Endothelial cell (in vitro differentiated cells): ENCODE measurements around the gene FCHSD2. TPM values are rescaled to one million over a fixed set of nuclear protein-coding genes. Genes with fewer than 3 reads are reported as not detected.
"Not testable (repeated sequence)": the region's sequence is repeated elsewhere in the genome, so short reads cannot be mapped to it uniquely, and the experiment has no call there.

Source experiments
- DNase-seq: peaks from one replicate; pipeline ENCODE4 v3.0.0; 2021; ENCODE audit warnings: low spot score
- H3K27ac Mint-ChIP-seq: one replicate; pipeline ENCODE4 v1.8.0; 2021; ENCODE audit warnings: mixed read lengths, inconsistent platforms; ENCODE audit not compliant: unreplicated experiment
- H3K27me3 Mint-ChIP-seq: one replicate; pipeline ENCODE4 v1.8.0; 2021; ENCODE audit warnings: mild to moderate bottlenecking, moderate library complexity, mixed read lengths, inconsistent platforms; ENCODE audit not compliant: unreplicated experiment
- H3K36me3 Mint-ChIP-seq: one replicate; pipeline ENCODE4 v1.8.0; 2021; ENCODE audit warnings: mild to moderate bottlenecking, low read depth, mixed read lengths, inconsistent platforms; ENCODE audit not compliant: unreplicated experiment
- H3K4me1 Mint-ChIP-seq: one replicate; pipeline ENCODE4 v1.8.0; 2021; ENCODE audit warnings: mild to moderate bottlenecking, mixed read lengths, inconsistent platforms; ENCODE audit not compliant: unreplicated experiment
- H3K4me3 Mint-ChIP-seq: one replicate; pipeline ENCODE4 v1.8.0; 2021; ENCODE audit warnings: mild to moderate bottlenecking, mixed read lengths, inconsistent platforms; ENCODE audit not compliant: unreplicated experiment
- H3K9me3 Mint-ChIP-seq: one replicate; pipeline ENCODE4 v1.8.0; 2021; ENCODE audit warnings: mixed read lengths, inconsistent platforms; ENCODE audit not compliant: unreplicated experiment
- CTCF ChIP-seq: fragments of 200-600 bp; sonication (generic); IDR thresholded peaks from one replicate; pipeline ENCODE4 v1.5.0; 2021; ENCODE audit warnings: antibody characterized with exemption; ENCODE audit not compliant: unreplicated experiment
- total RNA-seq: library from RNA; stranded (reverse); fragmentation: NEBNext Ultra II Directional; extraction: Animal tissue kit (Norgen Biotek cat#: 25700); gene quantifications from one replicate; pipeline ENCODE4 v1.2.1, GENCODE V29; 2021; ENCODE audit not compliant: unreplicated experiment

FCHSD2 gene
- total RNA-seq, 1 donor from 2014 or later = 45.3 TPM

- no peak for DNase-seq
- TF ChIP-seq CTCF = no peak
- Mint-ChIP-seq H3K4me3 (no peak overlapping the region), H3K36me3 (peaks cover 4% of the 10 kb centered on the region), H3K27ac (no peak overlapping the region), H3K9me3 (no peaks in the 10 kb centered on the region), H3K4me1 (peaks cover 4% of the 10 kb centered on the region), H3K27me3 (peaks cover 2% of the 10 kb centered on the region)
These were observed 334.3 kb downstream of the FCHSD2 start for GRCh38 chr11:72807792-72808191.

- Mint-ChIP-seq H3K4me3 (no peak overlapping the region), H3K27ac (no peak overlapping the region), H3K9me3 (no peaks in the 10 kb centered on the region), H3K4me1 (no peaks in the 10 kb centered on the region), H3K36me3 (peaks cover 4% of the 10 kb centered on the region), H3K27me3 (peaks cover 3% of the 10 kb centered on the region)
- no peak for DNase-seq
- no peak for TF ChIP-seq CTCF
These were observed 335.0 kb downstream of the FCHSD2 start for GRCh38 chr11:72807021-72807693.

DNA sequence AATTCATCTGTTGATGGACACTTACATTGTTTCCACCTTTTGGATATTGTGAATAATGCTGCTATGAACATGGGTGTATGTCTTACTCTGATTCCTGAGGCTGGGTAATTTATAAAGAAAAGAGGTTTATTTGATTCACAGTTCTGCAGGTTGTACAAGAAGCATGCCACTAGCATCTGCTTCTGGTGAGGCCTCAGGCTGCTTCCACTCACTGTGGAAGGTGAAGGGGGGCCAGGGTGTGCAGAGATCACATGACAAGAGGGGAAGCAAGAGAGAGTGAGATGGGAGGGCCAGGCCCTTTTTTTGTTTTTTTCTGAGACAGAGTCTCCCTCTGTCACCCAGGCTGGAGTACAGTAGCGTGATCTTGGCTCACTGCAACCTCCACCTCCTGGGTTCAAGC is 335.7 kb downstream of the FCHSD2 start:
- H3K4me3 Mint-ChIP-seq, H3K9me3 Mint-ChIP-seq, DNase-seq, H3K4me1 Mint-ChIP-seq, H3K27ac Mint-ChIP-seq, H3K36me3 Mint-ChIP-seq, H3K27me3 Mint-ChIP-seq: not testable (repeated sequence)

DNA sequence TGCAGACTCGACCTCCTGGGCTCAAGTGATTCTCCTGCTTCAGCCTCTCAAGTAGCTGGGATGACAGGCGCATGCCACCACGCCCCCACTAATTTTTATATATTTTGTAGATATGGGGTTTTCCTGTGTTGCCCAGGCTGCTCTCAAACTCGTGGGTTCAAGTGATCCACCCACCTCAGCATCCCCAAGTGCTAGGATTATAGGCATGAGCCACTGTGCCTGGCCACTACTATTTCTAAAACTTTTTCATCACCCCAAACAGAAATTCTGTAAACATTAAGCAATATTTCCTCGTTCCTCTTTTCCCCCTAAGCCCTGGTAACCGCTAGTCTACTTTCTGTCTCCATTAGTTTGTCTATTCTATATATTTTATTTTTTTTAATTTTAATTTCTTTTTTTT is 336.9 kb downstream of the FCHSD2 start:
- Mint-ChIP-seq H3K4me1 (no peaks in the 10 kb centered on the region), H3K4me3 (no peak overlapping the region), H3K27ac (no peak overlapping the region), H3K27me3 (peaks cover 3% of the 10 kb centered on the region), H3K36me3 (no peaks in the 10 kb centered on the region), H3K9me3 (no peaks in the 10 kb centered on the region)
- DNase-seq = no peak
- no peak for TF ChIP-seq CTCF

GRCh38 chr11:72802822-72803221 is 339.3 kb downstream of the FCHSD2 start:
- H3K4me1 Mint-ChIP-seq = peaks cover 8% of the 10 kb centered on the region

More at GRCh38 chr11:72802822-72803221, 339.3 kb downstream of the FCHSD2 start:
- peaks cover 1% of the 10 kb centered on the region for H3K27me3 Mint-ChIP-seq
- no peaks in the 10 kb centered on the region for H3K36me3 Mint-ChIP-seq
- no peaks in the 10 kb centered on the region for H3K9me3 Mint-ChIP-seq
- no peak for TF ChIP-seq CTCF
- H3K27ac Mint-ChIP-seq = no peak overlapping the region
- DNase-seq = no peak
- no peak overlapping the region for H3K4me3 Mint-ChIP-seq
